Endothelial cell (in vitro differentiated cells): Measurements from ENCODE around the gene LAG3. TPM values are rescaled to one million over a fixed set of nuclear protein-coding genes. Genes with fewer than 3 reads are reported as not detected.

ENCODE experiments used
- DNase-seq: peaks from one replicate; pipeline ENCODE4 v3.0.0; 2021; ENCODE audit warnings: low spot score
- H3K27ac Mint-ChIP-seq: one replicate; pipeline ENCODE4 v1.8.0; 2021; ENCODE audit warnings: mixed read lengths, inconsistent platforms; ENCODE audit not compliant: unreplicated experiment
- H3K27me3 Mint-ChIP-seq: one replicate; pipeline ENCODE4 v1.8.0; 2021; ENCODE audit warnings: mild to moderate bottlenecking, moderate library complexity, mixed read lengths, inconsistent platforms; ENCODE audit not compliant: unreplicated experiment
- H3K36me3 Mint-ChIP-seq: one replicate; pipeline ENCODE4 v1.8.0; 2021; ENCODE audit warnings: mild to moderate bottlenecking, low read depth, mixed read lengths, inconsistent platforms; ENCODE audit not compliant: unreplicated experiment
- H3K4me1 Mint-ChIP-seq: one replicate; pipeline ENCODE4 v1.8.0; 2021; ENCODE audit warnings: mild to moderate bottlenecking, mixed read lengths, inconsistent platforms; ENCODE audit not compliant: unreplicated experiment
- H3K4me3 Mint-ChIP-seq: one replicate; pipeline ENCODE4 v1.8.0; 2021; ENCODE audit warnings: mild to moderate bottlenecking, mixed read lengths, inconsistent platforms; ENCODE audit not compliant: unreplicated experiment
- H3K9me3 Mint-ChIP-seq: one replicate; pipeline ENCODE4 v1.8.0; 2021; ENCODE audit warnings: mixed read lengths, inconsistent platforms; ENCODE audit not compliant: unreplicated experiment
- CTCF ChIP-seq: fragments of 200-600 bp; sonication (generic); IDR thresholded peaks from one replicate; pipeline ENCODE4 v1.5.0; 2021; ENCODE audit warnings: antibody characterized with exemption; ENCODE audit not compliant: unreplicated experiment
- long read RNA-seq: library from polyadenylated mRNA; unstranded; transcript quantifications from one replicate; pipeline ENCODE4 v2.0.0, GENCODE V29; 2020; ENCODE audit not compliant: unreplicated experiment
- total RNA-seq: library from RNA; stranded (reverse); fragmentation: NEBNext Ultra II Directional; extraction: Animal tissue kit (Norgen Biotek cat#: 25700); gene quantifications from one replicate; pipeline ENCODE4 v1.2.1, GENCODE V29; 2021; ENCODE audit not compliant: unreplicated experiment

The LAG3 gene
- total RNA-seq: 7.6 TPM
- long read RNA-seq, partial matches to known transcripts: 1 of 2 reads
- long read RNA-seq, other reads (novel, unspliced or antisense): 1 of 2 reads

DNA sequence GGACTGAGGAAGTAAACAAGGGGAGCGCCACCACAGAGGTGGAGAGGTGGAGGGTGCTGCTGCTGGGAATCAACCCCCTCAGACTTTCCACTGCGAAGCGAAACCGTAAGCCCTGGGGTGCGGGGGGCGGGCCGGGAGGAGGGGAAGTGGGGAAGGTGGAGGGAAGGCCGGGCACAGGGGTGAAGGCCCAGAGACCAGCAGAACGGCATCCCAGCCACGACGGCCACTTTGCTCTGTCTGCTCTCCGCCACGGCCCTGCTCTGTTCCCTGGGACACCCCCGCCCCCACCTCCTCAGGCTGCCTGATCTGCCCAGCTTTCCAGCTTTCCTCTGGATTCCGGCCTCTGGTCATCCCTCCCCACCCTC, at the start of gene LAG3:
TSS of gene LAG3 (plus strand) at position 190 of the 365 bp plus-strand sequence. CDS start 333 bp downstream, outside the sequence.
- Mint-ChIP-seq H3K4me3 (peak within 1 kb of the TSS; percentile 67), H3K9me3 (no peaks in the 10 kb centered on the region), H3K36me3 (peaks cover 58% of the 10 kb centered on the region), H3K27me3 (peaks cover 19% of the 10 kb centered on the region), H3K27ac (peak within 1 kb of the TSS; percentile 88), H3K4me1 (peaks cover 54% of the 10 kb centered on the region)
- no peak for TF ChIP-seq CTCF
- no peak for DNase-seq

- H3K27me3 Mint-ChIP-seq: peaks cover 5% of the 10 kb centered on the region
- H3K36me3 Mint-ChIP-seq: peaks cover 6% of the 10 kb centered on the region
- no peaks in the 10 kb centered on the region for H3K9me3 Mint-ChIP-seq
- H3K4me1 Mint-ChIP-seq: peaks cover 26% of the 10 kb centered on the region
- peak overlapping the region; percentile 94 for H3K4me3 Mint-ChIP-seq
- DNase-seq: no peak
- H3K27ac Mint-ChIP-seq: peak overlapping the region; percentile 99
- TF ChIP-seq CTCF: no peak
These were observed 49.5 kb upstream of the LAG3 start for GRCh38 chr12:6722863-6723262.

DNA sequence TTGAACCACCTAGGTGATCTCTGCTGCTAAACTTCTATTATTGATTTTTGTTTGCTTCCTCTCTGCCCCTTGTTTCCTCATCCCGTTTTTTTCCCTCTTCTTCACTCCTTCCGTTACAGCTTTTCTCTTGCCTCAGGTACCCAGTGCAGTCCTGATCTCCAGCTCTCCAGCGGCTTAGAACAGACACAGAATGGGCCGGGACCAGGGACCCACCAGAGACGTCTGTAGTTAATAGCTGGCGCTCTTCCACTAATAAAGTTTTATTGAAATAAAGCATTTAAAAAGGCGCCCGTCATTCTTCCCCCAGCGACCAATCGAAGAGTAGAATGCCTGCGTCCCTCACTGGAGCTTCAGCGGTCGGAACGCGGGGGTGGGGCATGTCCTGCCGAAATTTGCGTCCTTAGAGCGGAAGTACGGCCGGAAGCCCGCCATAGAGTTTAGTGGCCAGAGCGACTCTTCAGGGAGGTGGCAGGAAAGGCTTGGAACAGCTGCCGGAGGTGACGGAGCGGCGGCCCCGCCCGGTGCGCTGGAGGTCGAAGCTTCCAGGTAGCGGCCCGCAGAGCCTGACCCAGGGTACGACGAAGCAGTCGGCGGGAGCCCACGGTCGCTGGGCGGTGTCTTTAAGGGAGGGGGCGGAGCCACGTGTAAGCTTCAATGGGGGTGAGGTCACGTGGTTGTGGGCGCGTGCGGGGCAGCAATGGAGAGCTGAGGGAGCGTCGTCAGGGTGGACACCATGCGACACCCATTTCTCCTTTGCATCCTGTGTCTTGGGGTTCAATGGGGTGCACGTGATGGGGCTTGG, 48.5 kb upstream of the LAG3 start, which contains the start of gene COPS7A:
TSS of gene COPS7A (plus strand) at position 440 of the 802 bp plus-strand sequence. CDS start 611 bp downstream, outside the sequence.
- peak within 1 kb of the TSS; percentile 99 for H3K27ac Mint-ChIP-seq
- peaks cover 9% of the 10 kb centered on the region for H3K36me3 Mint-ChIP-seq
- peak; percentile 92 for DNase-seq
- H3K4me1 Mint-ChIP-seq: peaks cover 26% of the 10 kb centered on the region
- H3K27me3 Mint-ChIP-seq: peaks cover 5% of the 10 kb centered on the region
- H3K4me3 Mint-ChIP-seq: peak within 1 kb of the TSS; percentile 94
- TF ChIP-seq CTCF: no peak
- H3K9me3 Mint-ChIP-seq: no peaks in the 10 kb centered on the region

DNA sequence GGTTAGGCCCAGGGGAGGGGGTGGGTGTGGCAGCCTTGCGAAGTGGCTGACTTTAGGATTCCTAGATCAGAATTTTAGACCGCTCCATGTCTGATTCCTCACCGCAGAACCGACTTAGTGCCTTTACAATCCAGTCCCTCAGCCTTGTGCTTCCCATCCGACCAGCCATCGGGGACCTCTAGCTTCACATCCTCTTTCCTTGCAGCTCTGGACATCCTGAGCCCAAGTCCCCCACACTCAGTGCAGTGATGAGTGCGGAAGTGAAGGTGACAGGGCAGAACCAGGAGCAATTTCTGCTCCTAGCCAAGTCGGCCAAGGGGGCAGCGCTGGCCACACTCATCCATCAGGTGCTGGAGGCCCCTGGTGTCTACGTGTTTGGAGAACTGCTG, 47.9 kb upstream of the LAG3 start:
- DNase-seq: peak; percentile 13
- H3K4me1 Mint-ChIP-seq: peaks cover 26% of the 10 kb centered on the region
- H3K36me3 Mint-ChIP-seq: peaks cover 9% of the 10 kb centered on the region
- no peaks in the 10 kb centered on the region for H3K9me3 Mint-ChIP-seq
- peaks cover 5% of the 10 kb centered on the region for H3K27me3 Mint-ChIP-seq
- H3K4me3 Mint-ChIP-seq: peak overlapping the region; percentile 94
- no peak for TF ChIP-seq CTCF
- peak overlapping the region; percentile 99 for H3K27ac Mint-ChIP-seq

DNA sequence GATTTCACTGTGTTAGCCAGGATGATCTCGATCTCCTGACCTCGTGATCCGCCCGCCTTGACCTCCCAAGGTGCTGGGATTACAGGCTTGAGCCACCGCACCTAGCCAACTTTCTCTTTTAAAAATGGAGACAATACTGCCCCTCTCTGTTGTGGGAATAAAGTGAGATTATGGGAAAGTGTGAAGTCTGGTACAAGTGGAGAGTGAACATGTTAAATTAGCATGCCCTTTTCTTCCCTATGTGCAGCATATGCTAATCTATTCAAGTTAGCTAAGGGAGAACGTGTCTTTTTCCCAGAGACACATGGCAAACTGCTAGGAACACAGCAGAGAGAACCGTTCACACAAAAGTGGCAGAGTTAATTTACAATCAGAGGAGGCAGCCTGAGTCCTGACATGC, 47.0 kb upstream of the LAG3 start:
- H3K9me3 Mint-ChIP-seq: no peaks in the 10 kb centered on the region
- peak overlapping the region; percentile 57 for H3K27ac Mint-ChIP-seq
- peaks cover 16% of the 10 kb centered on the region for H3K36me3 Mint-ChIP-seq
- H3K4me1 Mint-ChIP-seq: peaks cover 26% of the 10 kb centered on the region
- TF ChIP-seq CTCF: no peak
- no peak for DNase-seq
- peaks cover 5% of the 10 kb centered on the region for H3K27me3 Mint-ChIP-seq
- H3K4me3 Mint-ChIP-seq: peak overlapping the region; percentile 31
